ENCODE results near the gene SLC39A10. TPM values are rescaled to one million over a fixed set of nuclear protein-coding genes. Genes with fewer than 3 reads are reported as not detected.

The SLC39A10 gene
- total RNA-seq, 2 donors from 2014 or later: 26.3 to 27.6 TPM

GRCh38 chr2:195735347-195735746 lies 78.3 kb downstream of the SLC39A10 start:
- Histone ChIP-seq H3K36me3 (no peaks in the 10 kb centered on the region), H3K27me3 (replicated peaks; ENCODE audit: insufficient read depth) (no peaks in the 10 kb centered on the region), H3K4me3 (no peak overlapping the region), H3K9me3 (no peaks in the 10 kb centered on the region), H3K27ac (no peak overlapping the region), H3K4me1 (replicated peaks) (no peaks in the 10 kb centered on the region)
- intact Hi-C loops (cut with DNase I): no loop called here
- TF ChIP-seq CTCF (IDR thresholded peaks at IDR 0.05): no peak
- TF ChIP-seq POLR2A (IDR thresholded peaks at IDR 0.05): no peak
- TF ChIP-seq POLR2AphosphoS5 (IDR thresholded peaks at IDR 0.05): no peak
- DNase-seq (ENCODE audit: low spot score): no peak
- WGBS: 100% methylated on average over 1 of the region's 1 CpG

GRCh38 chr2:195737511-195738325 lies 80.7 kb downstream of the SLC39A10 start:
- no peak overlapping the region for H3K4me3 ChIP-seq
- no peak overlapping the region for H3K27ac ChIP-seq
- H3K27me3 ChIP-seq (replicated peaks; ENCODE audit: insufficient read depth): no peaks in the 10 kb centered on the region
- H3K36me3 ChIP-seq: no peaks in the 10 kb centered on the region
- intact Hi-C loops (cut with DNase I): no loop called here
- no peaks in the 10 kb centered on the region for H3K4me1 ChIP-seq (replicated peaks)
- TF ChIP-seq POLR2AphosphoS5 (IDR thresholded peaks at IDR 0.05): no peak
- TF ChIP-seq POLR2A (IDR thresholded peaks at IDR 0.05): no peak
- TF ChIP-seq CTCF (IDR thresholded peaks at IDR 0.05): no peak
- H3K9me3 ChIP-seq: no peaks in the 10 kb centered on the region
- WGBS: 81% methylated on average over 5 of the region's 5 CpGs
- DNase-seq (ENCODE audit: low spot score): no peak

GRCh38 chr2:195741191-195741590 lies 84.2 kb downstream of the SLC39A10 start:
- no peak overlapping the region for H3K4me3 ChIP-seq
- H3K4me1 ChIP-seq (replicated peaks): no peaks in the 10 kb centered on the region
- no peak overlapping the region for H3K27ac ChIP-seq
- no peaks in the 10 kb centered on the region for H3K9me3 ChIP-seq
- TF ChIP-seq CTCF (IDR thresholded peaks at IDR 0.05) (no peak), POLR2A (IDR thresholded peaks at IDR 0.05) (no peak), POLR2AphosphoS5 (IDR thresholded peaks at IDR 0.05) (no peak)
- no peaks in the 10 kb centered on the region for H3K27me3 ChIP-seq (replicated peaks; ENCODE audit: insufficient read depth)
- no peaks in the 10 kb centered on the region for H3K36me3 ChIP-seq
- 96% methylated on average over 1 of the region's 1 CpG for WGBS
- intact Hi-C loops (cut with DNase I): no loop called here
- DNase-seq (ENCODE audit: low spot score): no peak

GRCh38 chr2:195756218-195756942 lies 99.4 kb downstream of the SLC39A10 start:
- H3K9me3 ChIP-seq: no peaks in the 10 kb centered on the region
- intact Hi-C loops (cut with DNase I): no loop called here
- H3K4me1 ChIP-seq (replicated peaks): no peaks in the 10 kb centered on the region
- no peaks in the 10 kb centered on the region for H3K36me3 ChIP-seq
- no peak overlapping the region for H3K27ac ChIP-seq
- H3K4me3 ChIP-seq: no peak overlapping the region
- TF ChIP-seq POLR2AphosphoS5 (IDR thresholded peaks at IDR 0.05): no peak
- no peak for TF ChIP-seq CTCF (IDR thresholded peaks at IDR 0.05)
- TF ChIP-seq POLR2A (IDR thresholded peaks at IDR 0.05): no peak
- H3K27me3 ChIP-seq (replicated peaks; ENCODE audit: insufficient read depth): no peaks in the 10 kb centered on the region
- WGBS: 91% methylated on average over 7 of the region's 7 CpGs
- DNase-seq (ENCODE audit: low spot score): no peak
